Measurements from ENCODE around the gene YTHDC2.

DNA sequence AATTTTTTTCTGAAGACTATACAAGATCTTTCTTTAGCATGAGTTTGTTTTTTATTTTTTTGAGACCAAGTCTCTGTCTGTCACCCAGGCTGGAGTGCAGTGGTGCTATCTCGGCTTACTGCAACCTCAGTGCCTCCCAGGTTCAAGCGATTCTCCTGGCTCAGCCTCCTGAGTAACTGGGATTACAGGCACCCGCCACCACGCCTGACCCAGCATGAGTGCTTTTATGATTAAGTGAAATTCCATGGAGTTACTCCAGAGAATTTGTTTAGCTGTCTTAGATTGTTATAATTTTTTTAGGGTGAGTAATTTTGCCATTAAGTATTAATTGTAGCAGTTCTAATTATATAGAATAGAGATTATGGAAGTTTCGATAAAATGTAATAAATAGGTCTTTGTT is 14.3 kb downstream of the YTHDC2 start:
- TF ChIP-seq POLR2AphosphoS5 (IDR thresholded peaks at IDR 0.05) (no peak), POLR2A (IDR thresholded peaks at IDR 0.05) (no peak)

Measured in stomach (tissue), 4 donors.